Lower lobe of right lung (tissue), 2 donors: Measurements from ENCODE around the gene SLC5A8. TPM values are rescaled to one million over a fixed set of nuclear protein-coding genes. Genes with fewer than 3 reads are reported as not detected.

ENCODE experiments used
- ATAC-seq, 2 donors: fragments of 200-7000 bp; cut with Tn5 transposase; one replicate each; pipeline ENCODE4 v1.9.1; 2020 to 2022; ENCODE audit warnings: mild to moderate bottlenecking in 2 of 2, moderate library complexity in 2 of 2
- DNase-seq: peaks from one replicate; pipeline ENCODE4 v3.0.0-alpha.2; 2020
- H3K27ac ChIP-seq: fragments of 200-600 bp; one replicate; pipeline ENCODE4 v1.8.0; 2022
- H3K27me3 ChIP-seq: fragments of 200-600 bp; one replicate; pipeline ENCODE4 v1.8.0; 2022; ENCODE audit warnings: low read depth
- H3K36me3 ChIP-seq: fragments of 200-600 bp; one replicate; pipeline ENCODE4 v1.8.0; 2022; ENCODE audit warnings: mild to moderate bottlenecking
- H3K4me1 ChIP-seq: fragments of 200-600 bp; one replicate; pipeline ENCODE4 v1.8.0; 2022
- H3K4me3 ChIP-seq: fragments of 200-600 bp; one replicate; pipeline ENCODE4 v1.8.0; 2022; ENCODE audit warnings: mild to moderate bottlenecking
- H3K9me3 ChIP-seq: fragments of 200-600 bp; one replicate; pipeline ENCODE4 v1.8.0; 2022
- intact Hi-C: fragments of 100-400 bp; cut with DNase I; formaldehyde crosslinking; loops from one replicate; pipeline ENCODE4 v1.11.0; 2022
- total RNA-seq: library from RNA; stranded (reverse); fragmentation: NEBNext Ultra II Directional; extraction: Animal tissue kit (Norgen Biotek cat#: 25700); gene quantifications from one replicate; pipeline ENCODE4 v1.2.1, GENCODE V29; 2021
- TF ChIP-seq, protein P1 (sequence below): fragments of 200-600 bp; IDR thresholded peaks from one replicate; pipeline ENCODE4 v1.8.0; 2022; ENCODE audit warnings: antibody characterized with exemption, mild to moderate bottlenecking
- donor health status: DM: no; HTN: yes; CAD: no; lungs with severe emphysema.

Gene SLC5A8
- total RNA-seq, 1 donor from 2014 or later: 1.3 TPM

DNA sequence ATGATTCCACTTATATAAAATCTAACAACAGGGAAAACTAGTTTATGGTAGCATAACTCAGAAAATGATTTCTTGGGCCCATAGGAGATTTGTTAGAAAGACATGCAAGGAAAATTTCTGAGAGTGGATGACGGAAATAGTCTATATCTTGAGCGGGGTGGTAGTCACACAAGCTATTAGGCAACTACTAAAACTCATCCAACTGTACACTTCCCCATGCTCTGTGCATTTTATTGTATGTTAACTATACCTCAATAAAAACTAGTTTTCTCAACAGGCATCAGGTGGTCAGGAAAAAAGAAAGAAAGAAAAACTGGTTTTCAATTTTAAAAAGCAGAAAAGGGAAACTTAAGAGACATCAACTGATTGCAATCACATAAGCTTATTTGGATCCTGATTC is 9.9 kb downstream of the SLC5A8 start:
- TF ChIP-seq, protein P1, sequence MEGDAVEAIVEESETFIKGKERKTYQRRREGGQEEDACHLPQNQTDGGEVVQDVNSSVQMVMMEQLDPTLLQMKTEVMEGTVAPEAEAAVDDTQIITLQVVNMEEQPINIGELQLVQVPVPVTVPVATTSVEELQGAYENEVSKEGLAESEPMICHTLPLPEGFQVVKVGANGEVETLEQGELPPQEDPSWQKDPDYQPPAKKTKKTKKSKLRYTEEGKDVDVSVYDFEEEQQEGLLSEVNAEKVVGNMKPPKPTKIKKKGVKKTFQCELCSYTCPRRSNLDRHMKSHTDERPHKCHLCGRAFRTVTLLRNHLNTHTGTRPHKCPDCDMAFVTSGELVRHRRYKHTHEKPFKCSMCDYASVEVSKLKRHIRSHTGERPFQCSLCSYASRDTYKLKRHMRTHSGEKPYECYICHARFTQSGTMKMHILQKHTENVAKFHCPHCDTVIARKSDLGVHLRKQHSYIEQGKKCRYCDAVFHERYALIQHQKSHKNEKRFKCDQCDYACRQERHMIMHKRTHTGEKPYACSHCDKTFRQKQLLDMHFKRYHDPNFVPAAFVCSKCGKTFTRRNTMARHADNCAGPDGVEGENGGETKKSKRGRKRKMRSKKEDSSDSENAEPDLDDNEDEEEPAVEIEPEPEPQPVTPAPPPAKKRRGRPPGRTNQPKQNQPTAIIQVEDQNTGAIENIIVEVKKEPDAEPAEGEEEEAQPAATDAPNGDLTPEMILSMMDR: no peak
- H3K9me3 ChIP-seq: no peaks in the 10 kb centered on the region
- ATAC-seq (no peak), DNase-seq (no peak)
- no peaks in the 10 kb centered on the region for H3K4me1 ChIP-seq
- H3K4me3 ChIP-seq: no peak overlapping the region
- no peaks in the 10 kb centered on the region for H3K36me3 ChIP-seq
- no peak overlapping the region for H3K27ac ChIP-seq
- intact Hi-C loops: no loop called here
- no peaks in the 10 kb centered on the region for H3K27me3 ChIP-seq

DNA sequence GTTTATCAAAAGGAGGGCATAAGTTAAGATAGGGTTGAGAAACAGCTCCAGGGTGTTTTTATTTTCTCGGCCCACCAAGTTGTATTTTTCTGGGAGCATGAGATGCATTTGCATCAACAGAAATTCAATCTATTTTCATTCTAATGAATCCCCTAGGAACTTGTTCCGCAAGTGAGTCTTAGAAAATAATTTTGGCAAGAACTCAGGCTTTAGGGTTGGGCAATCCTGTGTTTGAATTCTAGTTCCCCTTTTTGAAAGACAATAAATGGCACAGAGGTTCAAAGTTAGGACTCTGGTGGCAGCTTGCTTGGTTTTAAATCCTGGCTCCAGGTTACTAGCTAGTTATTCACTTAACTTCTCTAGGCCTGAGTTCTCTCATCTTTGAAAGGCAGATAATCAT is 23.7 kb downstream of the SLC5A8 start:
- intact Hi-C loops: no loop called here
- TF ChIP-seq, protein P1: no peak

DNA sequence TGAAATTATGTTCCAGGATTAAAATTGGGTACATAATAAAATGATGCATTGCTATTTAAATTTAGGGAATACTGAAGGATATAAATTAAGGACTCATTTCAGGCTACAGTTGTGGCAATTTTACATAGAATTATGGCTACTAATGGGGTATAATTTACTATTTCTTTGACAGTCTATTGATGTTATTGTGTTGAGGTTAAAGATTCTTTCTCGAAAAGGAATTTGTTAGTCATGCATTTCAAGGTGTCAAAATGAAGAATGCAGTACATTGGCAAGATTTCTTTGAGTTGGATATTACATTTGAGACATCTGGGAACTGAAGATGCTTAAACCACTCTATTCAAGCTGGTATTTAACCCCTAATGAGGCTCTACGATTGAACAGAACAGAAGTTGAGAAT is 28.3 kb downstream of the SLC5A8 start:
- Histone ChIP-seq H3K36me3 (no peaks in the 10 kb centered on the region), H3K4me1 (no peaks in the 10 kb centered on the region), H3K27ac (no peak overlapping the region), H3K4me3 (no peak overlapping the region), H3K27me3 (no peaks in the 10 kb centered on the region), H3K9me3 (no peaks in the 10 kb centered on the region)
- intact Hi-C loops: no loop called here
- DNase-seq (no peak), ATAC-seq (no peak)
- TF ChIP-seq, protein P1: no peak

More for the DNA sequence above, 23.7 kb downstream of the SLC5A8 start:
- Histone ChIP-seq H3K4me3 (no peak overlapping the region), H3K4me1 (no peaks in the 10 kb centered on the region), H3K9me3 (no peaks in the 10 kb centered on the region), H3K27ac (no peak overlapping the region), H3K36me3 (no peaks in the 10 kb centered on the region), H3K27me3 (no peaks in the 10 kb centered on the region)
- DNase-seq: no peak
- no peak for ATAC-seq

DNA sequence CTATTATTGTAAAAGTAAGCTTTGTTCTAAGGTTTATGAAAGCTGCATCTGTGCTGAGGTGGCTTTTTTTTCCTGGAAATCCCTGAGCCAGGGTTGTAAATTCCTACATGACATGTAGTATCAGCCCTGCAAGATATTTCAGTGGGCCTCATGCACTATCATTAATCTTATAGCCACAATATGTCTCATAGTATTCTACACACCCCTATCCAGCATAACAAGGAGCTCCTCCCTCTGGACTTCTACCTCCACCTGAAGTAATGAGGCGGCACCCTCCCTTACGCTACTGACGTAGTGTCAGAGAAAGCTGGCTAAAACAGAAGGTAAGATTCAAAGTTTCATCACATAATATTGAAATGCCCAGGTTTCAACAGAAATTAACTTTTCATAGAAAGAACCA is 35.5 kb downstream of the SLC5A8 start:
- DNase-seq (no peak), ATAC-seq (no peak)

DNA sequence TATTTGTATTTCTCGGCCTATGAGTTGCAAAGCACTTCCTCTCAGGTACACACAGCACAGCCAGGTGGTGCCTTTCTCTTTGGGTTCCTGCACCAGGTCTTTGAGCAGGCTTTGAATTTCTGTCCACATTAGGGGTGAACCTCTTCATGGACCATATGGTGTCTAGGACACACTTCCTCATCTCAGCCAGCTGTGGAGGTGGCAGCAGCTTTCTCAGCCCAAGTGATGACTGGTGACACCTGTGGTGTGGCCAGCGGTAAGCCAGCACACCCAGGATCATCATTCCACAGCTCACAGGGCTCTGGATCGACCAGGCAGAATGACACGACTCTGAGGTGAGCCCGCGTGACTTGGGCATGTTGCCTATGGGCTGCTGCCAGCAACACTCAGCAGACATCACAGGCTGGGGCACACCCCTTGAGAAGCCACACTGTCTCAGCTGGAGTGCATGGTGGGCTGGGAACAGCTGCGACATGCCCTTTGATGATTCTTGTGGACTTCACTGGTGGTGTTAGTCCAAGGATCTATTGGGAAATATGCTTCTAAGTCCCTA is 36.8 kb downstream of the SLC5A8 start:
- no peak overlapping the region for H3K27ac ChIP-seq
- no peak for DNase-seq
- intact Hi-C loops: no loop called here

More for the DNA sequence above, 35.5 kb downstream of the SLC5A8 start:
- no peaks in the 10 kb centered on the region for H3K9me3 ChIP-seq
- no peaks in the 10 kb centered on the region for H3K36me3 ChIP-seq
- H3K27ac ChIP-seq: no peak overlapping the region
- intact Hi-C loops: no loop called here
- H3K4me1 ChIP-seq: no peaks in the 10 kb centered on the region
- H3K27me3 ChIP-seq: no peaks in the 10 kb centered on the region
- H3K4me3 ChIP-seq: no peak overlapping the region
- TF ChIP-seq, protein P1: no peak

More for the DNA sequence above, 36.8 kb downstream of the SLC5A8 start:
- H3K36me3 ChIP-seq: no peaks in the 10 kb centered on the region
- no peaks in the 10 kb centered on the region for H3K9me3 ChIP-seq
- H3K27me3 ChIP-seq: no peaks in the 10 kb centered on the region
- H3K4me3 ChIP-seq: no peak overlapping the region
- TF ChIP-seq, protein P1: no peak
- peak in 1 of 2 donors; percentile 36 for ATAC-seq
- no peaks in the 10 kb centered on the region for H3K4me1 ChIP-seq
